Trophoblast cell (in vitro differentiated cells and primary cell): Measurements from ENCODE around the gene TCF15.
"Not testable (repeated sequence)": the region's sequence is repeated elsewhere in the genome, so short reads cannot be mapped to it uniquely, and the experiment has no call there.

Experiments used
- DNase-seq, 2 donors: peaks; one replicate each; pipeline ENCODE4 v3.0.0-alpha.2; 2016
- H2AFZ ChIP-seq: 2 replicates; pipeline ENCODE4 v1.6.1; 2013; ENCODE audit warnings: low read length, moderate library complexity, mild to moderate bottlenecking; ENCODE audit not compliant: insufficient read depth, poor library complexity
- H2AK5ac ChIP-seq: 2 replicates; pipeline ENCODE4 v1.6.1; 2013; ENCODE audit warnings: mild to moderate bottlenecking, low read length
- H2BK120ac ChIP-seq: 2 replicates; pipeline ENCODE4 v1.6.1; 2013; ENCODE audit warnings: low read length, mild to moderate bottlenecking, moderate library complexity; ENCODE audit not compliant: insufficient read depth, poor library complexity
- H2BK12ac ChIP-seq: 2 replicates; pipeline ENCODE4 v1.6.1; 2013; ENCODE audit warnings: mild to moderate bottlenecking, low read length, moderate library complexity
- H2BK5ac ChIP-seq: 2 replicates; pipeline ENCODE4 v1.6.1; 2013; ENCODE audit warnings: low read length, low read depth, moderate library complexity, mild to moderate bottlenecking; ENCODE audit not compliant: poor library complexity
- H3K14ac ChIP-seq: 2 replicates; pipeline ENCODE4 v1.6.1; 2013; ENCODE audit warnings: mild to moderate bottlenecking, low read length
- H3K18ac ChIP-seq: 2 replicates; pipeline ENCODE4 v1.6.1; 2013; ENCODE audit warnings: mild to moderate bottlenecking, low read length
- H3K23ac ChIP-seq: 2 replicates; pipeline ENCODE4 v1.6.1; 2013; ENCODE audit warnings: low read length
- H3K27ac ChIP-seq: 2 replicates; pipeline ENCODE4 v1.5.1; 2013; ENCODE audit warnings: low read depth, mild to moderate bottlenecking, inconsistent platforms, low read length, moderate library complexity
- H3K27me3 ChIP-seq: 2 replicates; pipeline ENCODE4 v1.6.1; 2013; ENCODE audit warnings: inconsistent platforms, mild to moderate bottlenecking, low read length, moderate library complexity; ENCODE audit not compliant: insufficient read depth
- H3K36me3 ChIP-seq, 2 experiments: 1 replicate in 1 of 2; 2 replicates in 1 of 2; pipeline ENCODE4 v1.6.1; 2013; ENCODE audit warnings: low read length in 2 of 2, mild to moderate bottlenecking in 2 of 2, moderate library complexity in 1 of 2; ENCODE audit not compliant: insufficient read depth in 2 of 2, control insufficient read depth in 1 of 2
- H3K4ac ChIP-seq: 2 replicates; pipeline ENCODE4 v1.6.1; 2013; ENCODE audit warnings: low read depth, mild to moderate bottlenecking, low read length, moderate library complexity
- H3K4me1 ChIP-seq, 2 experiments: 1 replicate in 1 of 2; 2 replicates in 1 of 2; pipeline ENCODE4 v1.6.1; 2013; ENCODE audit warnings: low read length in 2 of 2, mild to moderate bottlenecking in 2 of 2, moderate library complexity in 1 of 2; ENCODE audit not compliant: insufficient read depth in 2 of 2, control insufficient read depth in 1 of 2
- H3K4me2 ChIP-seq: 2 replicates; pipeline ENCODE4 v1.6.1; 2013; ENCODE audit warnings: inconsistent platforms, mild to moderate bottlenecking, low read length, moderate library complexity
- H3K4me3 ChIP-seq: 2 replicates; pipeline ENCODE4 v1.5.1; 2013; ENCODE audit warnings: mild to moderate bottlenecking, low read depth, low read length, inconsistent platforms
- H3K79me1 ChIP-seq: one replicate; pipeline ENCODE4 v1.6.1; 2013; ENCODE audit warnings: low read length
- H3K79me2 ChIP-seq: 2 replicates; pipeline ENCODE4 v1.6.1; 2013; ENCODE audit warnings: low read length, mild to moderate bottlenecking; ENCODE audit not compliant: control insufficient read depth, insufficient read depth, poor library complexity
- H3K9ac ChIP-seq: 2 replicates; pipeline ENCODE4 v1.6.1; 2013; ENCODE audit warnings: mild to moderate bottlenecking, low read length
- H3K9me3 ChIP-seq: 2 replicates; pipeline ENCODE4 v1.6.1; 2013; ENCODE audit warnings: low read depth, mild to moderate bottlenecking, control low read depth, inconsistent platforms, low read length; ENCODE audit not compliant: insufficient read depth
- H4K12ac ChIP-seq: 2 replicates; pipeline ENCODE4 v1.6.1; 2013; ENCODE audit warnings: low read depth, mild to moderate bottlenecking, low read length, moderate library complexity
- H4K8ac ChIP-seq: 2 replicates; pipeline ENCODE4 v1.6.1; 2013; ENCODE audit warnings: low read depth, mild to moderate bottlenecking, low read length, moderate library complexity
- H4K91ac ChIP-seq: one replicate; pipeline ENCODE4 v1.6.1; 2013; ENCODE audit warnings: low read depth, mild to moderate bottlenecking, low read length, moderate library complexity
- WGBS: extraction: QIAGEN DNeasy Blood & Tissue Kit; methylation state at CpG from one replicate; pipeline ENCODE4 v1.1.7; 2013; ENCODE audit warnings: missing lambda C conversion rate; ENCODE audit not compliant: insufficient read length, insufficient coverage; ENCODE audit errors: extremely low coverage; 5-methylcytosine and 5-hydroxymethylcytosine counted together

TCF15 gene

DNA sequence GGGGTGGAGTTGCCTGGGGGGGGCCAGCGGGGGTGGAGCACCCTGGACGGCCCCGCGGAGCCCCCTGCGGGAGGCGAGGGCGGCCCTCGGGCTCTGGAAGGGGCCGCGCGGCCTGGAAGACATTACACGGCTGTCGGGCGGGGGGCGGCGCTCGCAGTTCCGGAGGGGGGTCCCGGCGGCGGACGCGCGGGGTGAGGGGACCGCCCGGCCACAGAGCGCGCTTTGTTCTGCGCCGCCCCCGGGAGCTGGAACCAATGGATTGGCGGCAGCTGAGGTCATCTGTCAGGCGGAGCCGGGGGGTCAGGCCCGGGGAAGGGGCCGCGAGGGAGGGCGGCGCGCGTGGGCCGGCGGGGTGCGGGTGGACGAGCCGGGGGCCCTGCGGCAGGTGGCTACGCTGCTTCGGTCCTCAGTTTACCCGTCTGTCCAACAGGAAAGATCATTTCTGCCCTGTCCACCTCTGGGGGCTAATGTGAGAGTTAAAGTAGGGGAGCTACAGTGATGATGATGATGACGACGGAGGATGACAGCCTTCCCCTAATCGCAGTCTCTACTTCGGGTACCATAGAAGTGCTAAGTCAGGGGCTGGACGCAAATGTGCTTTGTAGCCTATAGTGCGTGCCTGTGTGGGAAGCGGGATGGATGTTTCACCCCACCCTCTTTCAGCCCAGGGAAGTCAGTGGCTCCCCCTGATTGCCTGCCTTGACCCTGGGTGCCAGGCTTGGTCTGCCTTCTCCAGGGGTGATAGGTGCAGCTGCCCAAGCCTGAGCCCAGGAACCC is 32.5 kb upstream of the TCF15 start:
- H2AFZ ChIP-seq: no peak overlapping the region
- no CpG with 5 or more reads among the region's 57 CpGs for WGBS
- no peak overlapping the region for H3K4ac ChIP-seq

DNA sequence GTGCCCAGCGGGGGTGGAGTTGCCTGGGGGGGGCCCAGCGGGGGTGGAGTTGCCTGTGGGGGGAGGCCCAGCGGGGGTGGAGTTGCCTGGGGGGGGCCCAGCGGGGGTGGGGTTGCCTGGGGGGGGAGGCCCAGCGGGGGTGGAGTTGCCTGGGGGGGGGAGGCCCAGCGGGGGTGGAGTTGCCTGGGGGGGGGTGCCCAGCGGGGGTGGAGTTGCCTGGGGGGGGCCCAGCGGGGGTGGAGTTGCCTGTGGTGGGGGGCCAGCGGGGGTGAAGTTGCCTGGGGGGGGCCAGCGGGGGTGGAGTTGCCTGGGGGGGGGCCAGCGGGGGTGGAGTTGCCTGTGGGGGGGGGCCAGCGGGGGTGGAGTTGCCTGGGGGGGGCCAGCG is 31.9 kb upstream of the TCF15 start:
- H2AFZ ChIP-seq, H2AK5ac ChIP-seq, H4K91ac ChIP-seq, H4K8ac ChIP-seq, H3K14ac ChIP-seq, H4K12ac ChIP-seq, DNase-seq, H3K4me3 ChIP-seq, H3K36me3 ChIP-seq, H2BK5ac ChIP-seq, H3K4ac ChIP-seq, H3K18ac ChIP-seq, H3K79me2 ChIP-seq, H2BK12ac ChIP-seq, H3K27me3 ChIP-seq, H2BK120ac ChIP-seq, H3K9ac ChIP-seq, H3K4me2 ChIP-seq, H3K9me3 ChIP-seq, H3K27ac ChIP-seq, H3K23ac ChIP-seq, H3K4me1 ChIP-seq, H3K79me1 ChIP-seq: not testable (repeated sequence)
- WGBS: no CpG with 5 or more reads among the region's 13 CpGs

More for the DNA sequence above, 32.5 kb upstream of the TCF15 start:
- Histone ChIP-seq H2BK5ac (no peak overlapping the region), H3K79me1 (no peaks in the 10 kb centered on the region), H3K79me2 (no peaks in the 10 kb centered on the region), H3K27ac (no peak overlapping the region), H3K14ac (no peak overlapping the region), H3K4me1 (peaks cover 0 to 4% of the 10 kb centered on the region in 2 experiments), H2AK5ac (no peak overlapping the region), H4K91ac (no peak overlapping the region), H3K9me3 (peaks cover 2% of the 10 kb centered on the region), H4K12ac (no peak overlapping the region), H3K4me2 (peak overlapping the region; percentile 9), H3K4me3 (no peak overlapping the region), H4K8ac (no peak overlapping the region), H3K23ac (no peak overlapping the region), H3K27me3 (no peaks in the 10 kb centered on the region), H2BK120ac (no peak overlapping the region), H2BK12ac (no peak overlapping the region), H3K9ac (no peak overlapping the region), H3K36me3 (peaks cover 3 to 4% of the 10 kb centered on the region in 2 experiments), H3K18ac (no peak overlapping the region)
- no peak for DNase-seq

DNA sequence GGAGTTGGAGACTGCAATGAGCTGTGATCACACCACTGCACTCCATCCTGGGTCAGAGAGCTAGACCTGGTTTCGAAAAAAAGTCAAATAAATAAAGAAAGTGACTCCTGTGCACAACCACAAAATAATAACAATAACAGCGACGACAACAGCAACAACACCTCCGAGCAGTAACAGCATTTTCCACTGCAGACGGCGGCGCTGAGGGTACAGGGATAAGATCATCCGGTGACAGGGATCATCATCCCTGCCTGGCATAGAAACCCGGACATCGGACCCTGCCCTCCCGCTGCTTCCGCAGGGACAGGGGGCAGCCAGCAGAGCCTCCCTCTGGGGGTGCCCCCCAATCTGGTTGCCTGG is 31.4 kb upstream of the TCF15 start:
- no peak overlapping the region for H3K9ac ChIP-seq
- H3K36me3 ChIP-seq: no peaks in the 10 kb centered on the region
- no peak overlapping the region for H2BK5ac ChIP-seq
- H3K4ac ChIP-seq: no peak overlapping the region
- no peak overlapping the region for H2AFZ ChIP-seq
- no peak overlapping the region for H4K12ac ChIP-seq
- H3K14ac ChIP-seq: no peak overlapping the region
- no peaks in the 10 kb centered on the region for H3K79me1 ChIP-seq
- peak in 1 of 2 donors; percentile 17 for DNase-seq
- H2BK120ac ChIP-seq: no peak overlapping the region
- H3K23ac ChIP-seq: no peak overlapping the region
- H2AK5ac ChIP-seq: no peak overlapping the region
- no peak overlapping the region for H4K91ac ChIP-seq
- H3K27ac ChIP-seq: no peak overlapping the region
- no peak overlapping the region for H3K18ac ChIP-seq
- H3K4me3 ChIP-seq: no peak overlapping the region
- WGBS: no CpG with 5 or more reads among the region's 12 CpGs
- H3K79me2 ChIP-seq: no peaks in the 10 kb centered on the region
- H3K9me3 ChIP-seq: no peaks in the 10 kb centered on the region
- peaks cover 0 to 7% of the 10 kb centered on the region in 2 experiments for H3K4me1 ChIP-seq
- H3K4me2 ChIP-seq: no peak overlapping the region
- H4K8ac ChIP-seq: no peak overlapping the region
- no peaks in the 10 kb centered on the region for H3K27me3 ChIP-seq
- H2BK12ac ChIP-seq: no peak overlapping the region

DNA sequence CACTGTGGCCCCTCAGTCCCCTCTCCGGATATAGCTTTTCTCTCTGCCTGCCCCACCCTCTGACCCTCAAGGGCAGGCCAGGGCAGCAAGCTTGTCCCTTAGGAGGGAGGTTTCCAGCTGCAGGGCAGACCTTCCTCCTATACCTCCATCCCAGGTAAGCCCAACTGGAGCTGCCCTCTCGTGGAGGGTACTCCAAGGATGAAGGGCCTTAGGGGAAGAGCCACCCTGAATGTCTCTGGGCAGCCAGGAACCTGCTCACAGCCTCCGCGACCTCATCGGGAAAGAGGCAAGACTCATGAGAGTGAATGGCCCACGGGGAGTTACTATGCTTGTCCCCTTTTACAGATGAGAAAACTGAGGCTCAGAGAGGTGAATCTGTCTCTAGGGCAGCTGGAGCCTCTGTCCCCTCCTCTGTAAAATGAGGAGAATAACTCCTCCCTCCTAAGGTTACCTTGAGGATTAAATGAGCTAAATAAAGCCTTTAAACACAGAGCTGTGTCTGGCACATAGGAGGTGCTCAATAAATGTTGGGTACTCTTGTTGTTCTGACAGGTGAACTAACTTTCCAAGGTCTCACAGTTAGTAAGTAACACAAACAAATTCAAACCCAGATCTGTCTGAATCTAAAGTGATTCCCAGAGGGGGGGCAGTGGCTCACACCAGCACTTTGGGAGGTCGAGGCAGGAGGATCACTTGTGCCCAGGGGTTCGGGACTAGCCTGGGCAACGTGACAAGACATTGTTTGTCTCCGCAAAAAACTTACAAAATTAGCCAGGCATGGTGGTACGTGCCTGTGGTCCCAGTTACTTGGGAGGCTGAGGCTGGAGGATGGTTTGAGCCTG is 30.8 kb upstream of the TCF15 start:
- H4K8ac ChIP-seq: no peak overlapping the region
- no peak overlapping the region for H3K14ac ChIP-seq
- no peaks in the 10 kb centered on the region for H3K79me1 ChIP-seq
- H3K18ac ChIP-seq: no peak overlapping the region
- no peak for DNase-seq
- H3K4me2 ChIP-seq: no peak overlapping the region
- H2BK5ac ChIP-seq: no peak overlapping the region
- no peak overlapping the region for H2AK5ac ChIP-seq
- no peak overlapping the region for H2BK120ac ChIP-seq
- no peaks in the 10 kb centered on the region for H3K9me3 ChIP-seq
- no peaks in the 10 kb centered on the region for H3K36me3 ChIP-seq
- no peak overlapping the region for H2AFZ ChIP-seq
- H4K91ac ChIP-seq: no peak overlapping the region
- no peak overlapping the region for H3K27ac ChIP-seq
- H4K12ac ChIP-seq: no peak overlapping the region
- H3K23ac ChIP-seq: no peak overlapping the region
- H3K79me2 ChIP-seq: no peaks in the 10 kb centered on the region
- peaks cover 0 to 7% of the 10 kb centered on the region in 2 experiments for H3K4me1 ChIP-seq
- H3K4ac ChIP-seq: no peak overlapping the region
- no CpG with 5 or more reads among the region's 11 CpGs for WGBS
- no peak overlapping the region for H3K9ac ChIP-seq
- no peak overlapping the region for H3K4me3 ChIP-seq
- H2BK12ac ChIP-seq: no peak overlapping the region
- no peaks in the 10 kb centered on the region for H3K27me3 ChIP-seq
